Calu3 (cell line): Measurements from ENCODE around the gene UBQLNL. TPM values are rescaled to one million over a fixed set of nuclear protein-coding genes. Genes with fewer than 3 reads are reported as not detected.

Experiments used
- BruUV-seq: library from RNA; stranded (reverse); fragments of 400-500 nt; replicated peaks from 2 replicates; lab custom pipeline; 2021; lab: Mats Ljungman, UMichigan
- CTCF ChIA-PET: fragments of 300-600 bp; sonication (Branson Sonifier 250); formaldehyde crosslinking; loops from one replicate; lab custom pipeline; 2022; ENCODE audit warnings: antibody characterized with exemption; lab: Charles Lee
- DNase-seq: peaks from one replicate; pipeline ENCODE4 v3.0.0; 2022
- H3K27ac Mint-ChIP-seq: one replicate; pipeline ENCODE4 v1.8.0; 2022; ENCODE audit warnings: mixed read lengths; ENCODE audit not compliant: unreplicated experiment
- H3K27me3 Mint-ChIP-seq: one replicate; pipeline ENCODE4 v1.8.0; 2022; ENCODE audit warnings: mixed read lengths; ENCODE audit not compliant: unreplicated experiment
- H3K36me3 Mint-ChIP-seq: one replicate; pipeline ENCODE4 v1.8.0; 2022; ENCODE audit warnings: mild to moderate bottlenecking, moderate library complexity, mixed read lengths; ENCODE audit not compliant: insufficient read depth, unreplicated experiment
- H3K4me1 Mint-ChIP-seq: one replicate; pipeline ENCODE4 v1.8.0; 2022; ENCODE audit warnings: mild to moderate bottlenecking, low read depth, mixed read lengths; ENCODE audit not compliant: unreplicated experiment
- H3K4me3 Mint-ChIP-seq: one replicate; pipeline ENCODE4 v1.8.0; 2022; ENCODE audit warnings: mild to moderate bottlenecking, low read depth, moderate library complexity, mixed read lengths; ENCODE audit not compliant: unreplicated experiment
- H3K9me3 Mint-ChIP-seq: one replicate; pipeline ENCODE4 v1.8.0; 2022; ENCODE audit warnings: low read depth, mixed read lengths; ENCODE audit not compliant: unreplicated experiment
- intact Hi-C: fragments of 100-400 bp; cut with micrococcal nuclease; formaldehyde crosslinking; loops from one replicate; pipeline ENCODE4 v1.10.0; 2022; ENCODE audit not compliant: unreplicated experiment
- total RNA-seq: library from RNA; stranded (reverse); gene quantifications from 2 replicates; pipeline ENCODE4 v1.2.3, GENCODE V29; 2022
- TF ChIP-seq, protein P1 (sequence below): fragments of 200-600 bp; IDR thresholded peaks from one replicate; pipeline ENCODE4 v1.8.0; 2022; ENCODE audit warnings: antibody characterized with exemption; ENCODE audit not compliant: unreplicated experiment

UBQLNL gene
- total RNA-seq, 1 experiment from 2014 or later = 0.14 TPM

DNA sequence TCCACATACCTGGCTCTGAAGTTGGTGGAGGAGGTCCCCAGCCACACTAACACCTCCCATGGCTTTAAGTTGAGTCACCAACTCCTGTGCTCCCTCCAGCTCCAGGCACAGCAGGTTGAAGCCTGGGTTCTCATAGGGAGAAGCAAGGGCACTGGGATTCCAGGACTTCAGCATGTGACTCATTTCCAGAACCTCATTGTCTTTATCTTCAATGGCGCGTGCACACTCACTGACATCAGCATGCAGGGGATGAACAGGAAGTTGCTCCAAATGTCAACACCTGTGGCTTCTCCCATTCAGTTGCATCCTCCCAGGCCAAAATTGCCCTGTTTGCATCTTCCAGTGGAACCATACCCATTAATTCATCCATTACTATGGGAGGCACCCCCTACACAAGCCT is 5.8 kb upstream of the UBQLNL start:
- no peak overlapping the region for H3K4me3 Mint-ChIP-seq
- no peaks in the 10 kb centered on the region for H3K4me1 Mint-ChIP-seq
- CTCF ChIA-PET = interaction anchor here (0.6 kb wide), 1 partner anchor 274 kb away, joined by 3 read pairs; no protein-coding TSS in a partner anchor
- H3K27ac Mint-ChIP-seq = no peak overlapping the region
- TF ChIP-seq, protein P1, sequence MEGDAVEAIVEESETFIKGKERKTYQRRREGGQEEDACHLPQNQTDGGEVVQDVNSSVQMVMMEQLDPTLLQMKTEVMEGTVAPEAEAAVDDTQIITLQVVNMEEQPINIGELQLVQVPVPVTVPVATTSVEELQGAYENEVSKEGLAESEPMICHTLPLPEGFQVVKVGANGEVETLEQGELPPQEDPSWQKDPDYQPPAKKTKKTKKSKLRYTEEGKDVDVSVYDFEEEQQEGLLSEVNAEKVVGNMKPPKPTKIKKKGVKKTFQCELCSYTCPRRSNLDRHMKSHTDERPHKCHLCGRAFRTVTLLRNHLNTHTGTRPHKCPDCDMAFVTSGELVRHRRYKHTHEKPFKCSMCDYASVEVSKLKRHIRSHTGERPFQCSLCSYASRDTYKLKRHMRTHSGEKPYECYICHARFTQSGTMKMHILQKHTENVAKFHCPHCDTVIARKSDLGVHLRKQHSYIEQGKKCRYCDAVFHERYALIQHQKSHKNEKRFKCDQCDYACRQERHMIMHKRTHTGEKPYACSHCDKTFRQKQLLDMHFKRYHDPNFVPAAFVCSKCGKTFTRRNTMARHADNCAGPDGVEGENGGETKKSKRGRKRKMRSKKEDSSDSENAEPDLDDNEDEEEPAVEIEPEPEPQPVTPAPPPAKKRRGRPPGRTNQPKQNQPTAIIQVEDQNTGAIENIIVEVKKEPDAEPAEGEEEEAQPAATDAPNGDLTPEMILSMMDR = no peak
- no peaks in the 10 kb centered on the region for H3K9me3 Mint-ChIP-seq
- no peak for DNase-seq
- peaks cover 38% of the 10 kb centered on the region for H3K27me3 Mint-ChIP-seq
- H3K36me3 Mint-ChIP-seq = no peaks in the 10 kb centered on the region
- no TSS peak for BruUV-seq
- intact Hi-C loops = no loop called here

DNA sequence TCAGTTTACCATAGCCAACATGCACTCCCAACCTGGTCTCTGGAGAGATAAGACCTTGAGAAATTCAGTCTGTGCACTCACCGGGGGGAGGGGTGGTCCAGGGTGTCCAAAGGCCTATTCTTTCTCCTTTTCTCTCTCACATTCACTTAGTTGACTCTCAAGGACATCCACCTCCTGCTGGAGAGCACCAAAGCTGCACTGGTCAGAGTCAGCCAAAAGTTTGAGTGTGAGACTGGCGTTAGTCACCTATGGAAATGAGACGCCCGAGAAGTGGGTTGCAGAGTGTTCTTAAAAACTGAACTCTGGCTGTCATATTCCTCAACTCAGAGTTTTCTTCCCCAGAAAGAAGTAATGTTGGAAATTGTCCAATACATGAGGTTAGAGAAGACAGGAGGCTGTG is 5.0 kb upstream of the UBQLNL start:
- H3K36me3 Mint-ChIP-seq = no peaks in the 10 kb centered on the region
- CTCF ChIA-PET = interaction anchor here (0.7 kb wide), 1 partner anchor 32 kb away, joined by 6 read pairs; no protein-coding TSS in a partner anchor
- H3K9me3 Mint-ChIP-seq = no peaks in the 10 kb centered on the region
- H3K4me3 Mint-ChIP-seq = no peak overlapping the region
- TF ChIP-seq, protein P1 = no peak
- peaks cover 30% of the 10 kb centered on the region for H3K27me3 Mint-ChIP-seq
- no peak for DNase-seq
- no peaks in the 10 kb centered on the region for H3K4me1 Mint-ChIP-seq
- BruUV-seq = no TSS peak
- intact Hi-C loops = no loop called here
- no peak overlapping the region for H3K27ac Mint-ChIP-seq

DNA sequence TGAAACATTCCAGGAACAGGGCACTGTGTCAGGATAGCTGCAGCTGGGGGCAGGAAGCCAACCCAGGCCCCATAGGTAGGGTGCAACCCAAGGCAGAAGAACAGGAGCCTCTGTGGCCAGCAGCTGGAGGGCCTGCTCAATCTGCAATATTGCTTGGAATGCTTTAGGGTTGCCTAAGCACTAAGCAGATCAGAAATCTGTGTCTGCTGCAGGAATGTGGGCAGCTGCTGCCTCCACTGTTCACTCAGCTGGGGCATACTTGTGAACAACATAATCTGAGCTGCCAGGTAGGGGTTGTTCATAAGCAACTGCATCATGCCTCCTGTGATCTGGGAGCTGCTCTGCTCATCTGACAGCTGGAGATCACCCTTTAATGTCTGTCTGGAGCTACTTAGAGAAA is 1.7 kb downstream of the UBQLNL start:
- H3K27me3 Mint-ChIP-seq = peaks cover 59% of the 10 kb centered on the region
- no peak for DNase-seq
- no peaks in the 10 kb centered on the region for H3K36me3 Mint-ChIP-seq
- intact Hi-C loops = no loop called here
- no TSS peak for BruUV-seq
- TF ChIP-seq, protein P1 = no peak
- H3K4me3 Mint-ChIP-seq = no peak overlapping the region
- CTCF ChIA-PET = no interaction called here
- no peaks in the 10 kb centered on the region for H3K4me1 Mint-ChIP-seq
- no peak overlapping the region for H3K27ac Mint-ChIP-seq
- H3K9me3 Mint-ChIP-seq = no peaks in the 10 kb centered on the region

DNA sequence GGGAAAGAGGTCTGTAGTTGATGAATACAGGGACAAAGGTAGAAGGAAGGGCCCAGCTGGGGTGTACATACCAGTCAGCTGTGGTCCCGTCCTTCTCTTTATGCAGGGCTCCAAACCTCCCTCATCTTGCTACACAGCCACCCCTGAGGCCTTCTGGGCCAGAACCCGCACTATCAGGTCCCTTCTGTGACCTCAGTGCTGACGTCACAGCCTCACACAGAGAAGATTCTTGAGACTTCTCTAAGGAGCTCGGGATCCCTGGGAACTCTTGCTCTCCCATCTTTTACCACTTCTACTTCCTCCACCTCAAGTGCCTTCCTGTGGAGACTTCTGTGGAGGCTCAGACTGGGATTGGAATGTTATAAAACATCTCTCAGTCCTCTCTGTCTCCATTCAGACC is 6.7 kb downstream of the UBQLNL start, which contains the start of gene UBQLN3:
UBQLN3 (minus strand) TSS at position 155 of the 400 bp plus-strand sequence. CDS start 399 bp downstream, outside the sequence.
- no peak within 1 kb of the TSS for H3K27ac Mint-ChIP-seq
- intact Hi-C loops = no loop called here
- H3K4me3 Mint-ChIP-seq = no peak within 1 kb of the TSS
- BruUV-seq = no TSS peak
- no peaks in the 10 kb centered on the region for H3K4me1 Mint-ChIP-seq
- H3K36me3 Mint-ChIP-seq = no peaks in the 10 kb centered on the region
- TF ChIP-seq, protein P1 = no peak
- peaks cover 90% of the 10 kb centered on the region for H3K27me3 Mint-ChIP-seq
- H3K9me3 Mint-ChIP-seq = no peaks in the 10 kb centered on the region
- DNase-seq = no peak
- CTCF ChIA-PET = no interaction called here
